ENCODE measurements around the gene CNPY2. TPM values are rescaled to one million over a fixed set of nuclear protein-coding genes. Genes with fewer than 3 reads are reported as not detected.
"Not testable (repeated sequence)": the region's sequence is repeated elsewhere in the genome, so short reads cannot be mapped to it uniquely, and the experiment has no call there.

The CNPY2 gene
- total and polyA plus RNA-seq, 2 of the 13 experiments (the other 11 are each of a cell fraction or from before 2014, with no cell fraction given), result 285 to 356 TPM

GRCh38 chr12:56278905-56279304 is 36.9 kb downstream of the CNPY2 start (continued):
- TF ChIP-seq ZNF383 (CRISPR knock-in tag; IDR thresholded peaks at IDR 0.05; ENCODE audit: borderline replicate concordance), result no peak

GRCh38 chr12:56274299-56274698 is 41.5 kb downstream of the CNPY2 start:
- no peak overlapping the region for H3K9ac ChIP-seq (ENCODE audit: insufficient read depth, low read depth, low read length)
- no peak overlapping the region for H2AFZ ChIP-seq (ENCODE audit: low read length)
- BruUV-seq (replicated peaks), result no TSS peak
- DNase-seq (ENCODE audit: low spot score), result no peak
- WGBS (ENCODE audit: low lambda C conversion rate), result 91% methylated on average over 2 of the region's 2 CpGs
- CTCF ChIA-PET (ENCODE audit: low intra/inter-chr PET ratio, low total read pairs), result no interaction called here
- H3K9me3 ChIP-seq (ENCODE audit: low read length), result no peaks in the 10 kb centered on the region
- no peak overlapping the region for H3K4me2 ChIP-seq (ENCODE audit: low read depth, low read length)
- POLR2A ChIA-PET, result no interaction called here
- TF ChIP-seq, protein P1, sequence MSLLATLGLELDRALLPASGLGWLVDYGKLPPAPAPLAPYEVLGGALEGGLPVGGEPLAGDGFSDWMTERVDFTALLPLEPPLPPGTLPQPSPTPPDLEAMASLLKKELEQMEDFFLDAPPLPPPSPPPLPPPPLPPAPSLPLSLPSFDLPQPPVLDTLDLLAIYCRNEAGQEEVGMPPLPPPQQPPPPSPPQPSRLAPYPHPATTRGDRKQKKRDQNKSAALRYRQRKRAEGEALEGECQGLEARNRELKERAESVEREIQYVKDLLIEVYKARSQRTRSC (CRISPR knock-in tag; IDR thresholded peaks at IDR 0.05; ENCODE audit: low read depth), result no peak
- peak; percentile 57; the same call in 1 of the 2 replicates for TF ChIP-seq ZNF121 (CRISPR knock-in tag; IDR thresholded peaks at IDR 0.05)
- no peaks in the 10 kb centered on the region for H4K20me1 ChIP-seq (ENCODE audit: insufficient read depth, low read length)
- H3K79me2 ChIP-seq (ENCODE audit: insufficient read depth, low read length), result no peaks in the 10 kb centered on the region
- H3K27me3 ChIP-seq (ENCODE audit: control insufficient read depth in 1 of 2, insufficient read depth in 2 of 2, low read length in 2 of 2), result no peaks in the 10 kb centered on the region
- in situ Hi-C loops (cut with HindIII; ENCODE audit: extremely low pct_ligation_motif_present, low pct_unique_long_range_greater_than_20kb) (no loop called here), intact Hi-C loops (cut with micrococcal nuclease; ENCODE audit: unreplicated experiment) (no loop called here)
- no peak overlapping the region for H3K4me3 ChIP-seq (replicated peaks in 1 of 3; ENCODE audit: insufficient read depth in 1 of 3, low read depth in 2 of 3, low read length in 3 of 3)
- ATAC-seq, result no peak
- H3K4me1 ChIP-seq (ENCODE audit: insufficient read depth, low read length), result no peaks in the 10 kb centered on the region
- no peak overlapping the region for H3K27ac ChIP-seq (ENCODE audit: extremely low read length, insufficient read depth, low read length)
- no peak for FAIRE-seq
- H3K36me3 ChIP-seq (replicated peaks in 1 of 2; ENCODE audit: control insufficient read depth in 1 of 2, insufficient read depth in 2 of 2, low read length in 2 of 2), result peaks cover 29 to 65% of the 10 kb centered on the region in 2 experiments; a peak in 4 of 5 replicates

DNA sequence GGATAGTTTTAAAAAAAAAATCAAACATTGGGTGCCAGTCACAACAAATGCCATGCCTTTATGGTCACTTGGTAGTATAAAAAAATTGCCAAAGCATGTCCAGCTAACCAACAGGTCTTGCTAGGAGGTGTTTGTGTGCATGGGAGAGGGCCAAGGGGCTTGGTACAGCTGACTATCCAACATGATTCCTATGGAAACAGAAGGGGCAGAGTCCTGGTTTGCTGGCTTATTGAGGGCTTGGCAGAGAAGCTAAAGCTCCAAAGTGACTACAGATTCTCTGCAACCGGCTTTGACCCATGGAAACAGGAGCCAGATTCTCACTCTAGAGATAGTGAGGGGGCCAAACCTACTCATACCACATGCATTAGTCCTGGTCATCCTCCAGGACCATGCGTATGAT is 43.3 kb downstream of the CNPY2 start:
- WGBS (ENCODE audit: low lambda C conversion rate), result 94% methylated on average over 2 of the region's 2 CpGs
- POLR2A ChIA-PET, result interaction anchor here (1.3 kb wide), 1 partner anchor 51 kb away, joined by 3 read pairs; the partner anchor contains the start of gene RNF41

More for the DNA sequence above, 43.3 kb downstream of the CNPY2 start:
- H3K9me3 ChIP-seq (ENCODE audit: low read length); CTCF ChIA-PET (ENCODE audit: low intra/inter-chr PET ratio, low total read pairs); H3K9ac ChIP-seq (ENCODE audit: insufficient read depth, low read depth, low read length); in situ Hi-C loops (cut with HindIII; ENCODE audit: extremely low pct_ligation_motif_present, low pct_unique_long_range_greater_than_20kb); H3K27me3 ChIP-seq (ENCODE audit: control insufficient read depth in 1 of 2, insufficient read depth in 2 of 2, low read length in 2 of 2); FAIRE-seq; H4K20me1 ChIP-seq (ENCODE audit: insufficient read depth, low read length); H2AFZ ChIP-seq (ENCODE audit: low read length); H3K27ac ChIP-seq (ENCODE audit: extremely low read length, insufficient read depth, low read length); H3K79me2 ChIP-seq (ENCODE audit: insufficient read depth, low read length); intact Hi-C loops (cut with micrococcal nuclease; ENCODE audit: unreplicated experiment); H3K4me1 ChIP-seq (ENCODE audit: insufficient read depth, low read length); H3K4me3 ChIP-seq (replicated peaks in 1 of 3; ENCODE audit: insufficient read depth in 1 of 3, low read depth in 2 of 3, low read length in 3 of 3); H3K4me2 ChIP-seq (ENCODE audit: low read depth, low read length); DNase-seq (ENCODE audit: low spot score); ATAC-seq; BruUV-seq (replicated peaks): not testable (repeated sequence)
- H3K36me3 ChIP-seq (replicated peaks in 1 of 2; ENCODE audit: control insufficient read depth in 1 of 2, insufficient read depth in 2 of 2, low read length in 2 of 2), result peaks cover 26 to 50% of the 10 kb centered on the region in 2 experiments; a peak in 4 of 5 replicates
- TF ChIP-seq POLR2G (IDR thresholded peaks at IDR 0.05; ENCODE audit: low read depth, low read length), result peak; percentile 31; the same call in 1 of the 2 replicates

Measured in HepG2 (cell line).